Upper lobe of left lung (tissue), 4 donors: ENCODE results near the gene HIP1.

Experiments
- POLR2A ChIP-seq, 4 donors: fragments of 450-650 bp; IDR thresholded peaks; one replicate each; pipeline ENCODE4 v1.5.1; 2016 to 2017; ENCODE audit warnings: antibody characterized with exemption in 4 of 4, mild to moderate bottlenecking in 2 of 4
- POLR2AphosphoS5 ChIP-seq, 2 donors: sonication (generic); formaldehyde crosslinking; IDR thresholded peaks; one replicate each; pipeline ENCODE4 v1.5.1; 2017; ENCODE audit warnings: antibody characterized with exemption in 2 of 2
- TF ChIP-seq, protein P1 (sequence below), 6 experiments: fragments of 450-650 bp in 4 of 6; fragments of 200-600 bp in 2 of 6; sonication (generic) in 2 of 6; IDR thresholded peaks; one replicate each; pipeline ENCODE4 v1.5.1; 2016 to 2019; ENCODE audit warnings: antibody characterized with exemption in 6 of 6

DNA sequence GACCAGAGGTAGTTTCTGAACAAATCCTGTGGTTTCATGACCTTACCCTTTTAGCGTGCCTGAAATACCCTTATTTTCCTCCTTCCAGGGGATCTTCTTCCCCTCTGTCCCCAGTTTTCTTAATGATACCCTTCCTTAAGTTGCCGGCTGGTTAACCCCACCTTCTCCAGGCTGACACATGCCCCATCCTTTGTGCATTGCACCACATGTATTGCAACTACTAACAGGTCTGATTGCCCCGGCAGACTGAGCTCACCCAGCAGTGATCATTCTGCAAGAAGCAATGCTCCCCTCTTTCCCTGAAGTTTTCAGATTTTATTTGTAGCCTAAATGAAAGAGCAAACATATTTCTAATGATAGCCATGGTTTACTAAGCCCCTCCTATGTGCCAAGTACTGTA lies 108.2 kb downstream of the HIP1 start:
- TF ChIP-seq, protein P1, sequence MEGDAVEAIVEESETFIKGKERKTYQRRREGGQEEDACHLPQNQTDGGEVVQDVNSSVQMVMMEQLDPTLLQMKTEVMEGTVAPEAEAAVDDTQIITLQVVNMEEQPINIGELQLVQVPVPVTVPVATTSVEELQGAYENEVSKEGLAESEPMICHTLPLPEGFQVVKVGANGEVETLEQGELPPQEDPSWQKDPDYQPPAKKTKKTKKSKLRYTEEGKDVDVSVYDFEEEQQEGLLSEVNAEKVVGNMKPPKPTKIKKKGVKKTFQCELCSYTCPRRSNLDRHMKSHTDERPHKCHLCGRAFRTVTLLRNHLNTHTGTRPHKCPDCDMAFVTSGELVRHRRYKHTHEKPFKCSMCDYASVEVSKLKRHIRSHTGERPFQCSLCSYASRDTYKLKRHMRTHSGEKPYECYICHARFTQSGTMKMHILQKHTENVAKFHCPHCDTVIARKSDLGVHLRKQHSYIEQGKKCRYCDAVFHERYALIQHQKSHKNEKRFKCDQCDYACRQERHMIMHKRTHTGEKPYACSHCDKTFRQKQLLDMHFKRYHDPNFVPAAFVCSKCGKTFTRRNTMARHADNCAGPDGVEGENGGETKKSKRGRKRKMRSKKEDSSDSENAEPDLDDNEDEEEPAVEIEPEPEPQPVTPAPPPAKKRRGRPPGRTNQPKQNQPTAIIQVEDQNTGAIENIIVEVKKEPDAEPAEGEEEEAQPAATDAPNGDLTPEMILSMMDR (IDR thresholded peaks at IDR 0.05) = no peak
- TF ChIP-seq POLR2A (IDR thresholded peaks at IDR 0.05) = no peak
- no peak for TF ChIP-seq POLR2AphosphoS5 (IDR thresholded peaks at IDR 0.05)
